Naive thymus-derived CD4-positive, alpha-beta T cell (primary cell): ENCODE results near the gene MGA. TPM values are rescaled to one million over a fixed set of nuclear protein-coding genes. Genes with fewer than 3 reads are reported as not detected.
"Not testable (repeated sequence)": the region's sequence is repeated elsewhere in the genome, so short reads cannot be mapped to it uniquely, and the experiment has no call there.

Experiments used
- ATAC-seq: fragments of 150-1000 bp; cut with Tn5 transposase; 2 replicates; pipeline ENCODE4 v1.10.0; 2021; ENCODE audit warnings: mild to moderate bottlenecking, moderate library complexity
- CTCF ChIA-PET: fragments of 350-600 bp; sonication (Branson Sonifier 250); formaldehyde crosslinking; loops from one replicate; lab custom pipeline; 2021; ENCODE audit warnings: antibody characterized with exemption; lab: Charles Lee
- POLR2A ChIA-PET: fragments of 350-600 bp; sonication (Branson Sonifier 250); formaldehyde crosslinking; loops from one replicate; lab custom pipeline; 2021; ENCODE audit warnings: antibody characterized with exemption, inconsistent platforms; lab: Charles Lee
- DNase-seq, 9 donors: peaks; one replicate each; pipeline versions ENCODE4 v3.0.0 to v3.0.0-alpha.2; 2020 to 2022; ENCODE audit warnings: mixed read lengths in 1 of 9
- H3K27ac ChIP-seq: one replicate; pipeline ENCODE4 v1.7.0; 2013; ENCODE audit warnings: mild to moderate bottlenecking, low read depth, low read length, moderate library complexity
- H3K27me3 ChIP-seq, 2 donors: one replicate each; pipeline ENCODE4 v1.7.0; 2013; ENCODE audit warnings: low read length in 2 of 2, mild to moderate bottlenecking in 2 of 2, moderate library complexity in 2 of 2; ENCODE audit not compliant: control insufficient read depth in 2 of 2, insufficient read depth in 2 of 2
- H3K36me3 ChIP-seq, 3 experiments: 1 replicate in 2 of 3; 2 replicates in 1 of 3; pipeline ENCODE4 v1.7.0; 2013; ENCODE audit warnings: low read length in 3 of 3, mild to moderate bottlenecking in 3 of 3, moderate library complexity in 1 of 3; ENCODE audit not compliant: insufficient read depth in 3 of 3, control insufficient read depth in 2 of 3
- H3K4me1 ChIP-seq, 2 donors: one replicate each; pipeline ENCODE4 v1.7.0; 2013; ENCODE audit warnings: low read length in 2 of 2, mild to moderate bottlenecking in 2 of 2, moderate library complexity in 1 of 2; ENCODE audit not compliant: control insufficient read depth in 2 of 2, insufficient read depth in 2 of 2
- H3K4me3 ChIP-seq: 2 replicates; pipeline ENCODE4 v1.7.0; 2013; ENCODE audit warnings: mild to moderate bottlenecking, low read length
- H3K9me3 ChIP-seq, 3 experiments: 1 replicate in 2 of 3; 2 replicates in 1 of 3; pipeline ENCODE4 v1.7.0; 2013; ENCODE audit warnings: low read length in 3 of 3; ENCODE audit not compliant: control insufficient read depth in 2 of 3
- H3K27ac Mint-ChIP-seq, 9 donors: one replicate each; pipeline ENCODE4 v1.8.0; 2020 to 2022; ENCODE audit warnings: mixed read lengths in 9 of 9, mild to moderate bottlenecking in 8 of 9, moderate library complexity in 5 of 9, inconsistent platforms in 2 of 9
- H3K27me3 Mint-ChIP-seq, 5 donors: one replicate each; pipeline ENCODE4 v1.8.0; 2021 to 2022; ENCODE audit warnings: mixed read lengths in 5 of 5, mild to moderate bottlenecking in 1 of 5
- H3K36me3 Mint-ChIP-seq, 5 donors: one replicate each; pipeline ENCODE4 v1.8.0; 2020 to 2022; ENCODE audit warnings: mixed read lengths in 5 of 5, mild to moderate bottlenecking in 3 of 5, inconsistent platforms in 1 of 5
- H3K4me1 Mint-ChIP-seq, 7 donors: one replicate each; pipeline ENCODE4 v1.8.0; 2020 to 2022; ENCODE audit warnings: mixed read lengths in 7 of 7, mild to moderate bottlenecking in 3 of 7, inconsistent platforms in 1 of 7
- H3K4me3 Mint-ChIP-seq, 10 donors: one replicate each; pipeline ENCODE4 v1.8.0; 2020 to 2022; ENCODE audit warnings: mild to moderate bottlenecking in 10 of 10, mixed read lengths in 10 of 10, moderate library complexity in 6 of 10, inconsistent platforms in 2 of 10
- H3K9me3 Mint-ChIP-seq, 11 donors: one replicate each; pipeline ENCODE4 v1.8.0; 2020 to 2022; ENCODE audit warnings: mixed read lengths in 11 of 11, mild to moderate bottlenecking in 4 of 11, inconsistent platforms in 1 of 11, moderate library complexity in 1 of 11
- intact Hi-C, 2 donors: fragments of 100-400 bp; cut with micrococcal nuclease; formaldehyde crosslinking; loops; one replicate each; pipeline ENCODE4 v1.15.1; 2023
- polyA plus RNA-seq, 2 donors: library from polyadenylated mRNA; unstranded; fragments of 300-500 nt; fragmentation: Illumina TruSeq; gene quantifications; one replicate each; pipeline ENCODE4 v1.2.3, GENCODE V29; 2021
- total RNA-seq, 6 experiments: library from RNA in 5 of 6; stranded (reverse) in 5 of 6; gene quantifications; 1 replicate in 5 of 6; 2 replicates in 1 of 6; pipeline ENCODE4 v1.2.3 and lab custom pipeline; 2021 to 2026

Gene MGA
- total and polyA plus RNA-seq, 7 experiments from 2014 or later: 12.7 to 73.8 (median 46.9) TPM

- Mint-ChIP-seq H3K4me1 (peaks cover 8 to 58% (median 52%) of the 10 kb centered on the region in 7 donors), H3K4me3 (no peak overlapping the region), H3K36me3 (peaks cover 8 to 42% (median 32%) of the 10 kb centered on the region in 5 donors)
These were observed 38.6 kb downstream of the MGA start for GRCh38 chr15:41698779-41699178.

GRCh38 chr15:41703120-41703519 lies 42.9 kb downstream of the MGA start:
- no peaks in the 10 kb centered on the region for H3K9me3 ChIP-seq
- no peak for DNase-seq
- intact Hi-C loops: no loop called here
- peaks cover 8 to 42% (median 32%) of the 10 kb centered on the region in 5 donors for H3K36me3 Mint-ChIP-seq
- peaks cover 0 to 33% (median 3%) of the 10 kb centered on the region in 3 experiments for H3K36me3 ChIP-seq
- ChIA-PET POLR2A (no interaction called here), CTCF (no interaction called here)
- H3K4me1 Mint-ChIP-seq: peaks cover 0 to 38% (median 29%) of the 10 kb centered on the region in 7 donors
- H3K4me3 Mint-ChIP-seq: no peak overlapping the region
- no peaks in the 10 kb centered on the region for H3K27me3 ChIP-seq
- H3K27ac ChIP-seq: no peak overlapping the region
- no peak overlapping the region for H3K27ac Mint-ChIP-seq
- H3K4me1 ChIP-seq: no peaks in the 10 kb centered on the region
- no peak overlapping the region for H3K4me3 ChIP-seq
- ATAC-seq: no peak
- H3K9me3 Mint-ChIP-seq: no peaks in the 10 kb centered on the region
- no peaks in the 10 kb centered on the region for H3K27me3 Mint-ChIP-seq

More at GRCh38 chr15:41698779-41699178, 38.6 kb downstream of the MGA start:
- no peaks in the 10 kb centered on the region for H3K27me3 ChIP-seq
- H3K4me3 ChIP-seq: no peak overlapping the region
- no peak overlapping the region for H3K27ac ChIP-seq
- intact Hi-C loops: loop anchor here (5.0 kb wide), 3 partner anchors 96 to 359 kb away; partner anchors contain the start of gene JMJD7 (in 1 of the 2)
- Mint-ChIP-seq H3K9me3 (no peaks in the 10 kb centered on the region), H3K27ac (peak overlapping the region in 1 of 9 donors; percentile 4), H3K27me3 (no peaks in the 10 kb centered on the region)
- ATAC-seq: no peak
- no peak for DNase-seq
- ChIA-PET POLR2A (interaction anchor here (0.7 kb wide), 1 partner anchor 273 kb away, joined by 3 read pairs; no protein-coding TSS in a partner anchor), CTCF (interaction anchor here (0.6 to 1.2 kb wide), 2 partner anchors 9 to 642 kb away, joined by 4 to 5 read pairs; no protein-coding TSS in a partner anchor)
- no peaks in the 10 kb centered on the region for H3K4me1 ChIP-seq
- H3K36me3 ChIP-seq: peaks cover 0 to 29% (median 9%) of the 10 kb centered on the region in 3 experiments
- no peaks in the 10 kb centered on the region for H3K9me3 ChIP-seq

GRCh38 chr15:41713047-41713446 lies 52.8 kb downstream of the MGA start:
- H3K4me1 ChIP-seq: no peaks in the 10 kb centered on the region
- H3K4me3 ChIP-seq: no peak overlapping the region
- H3K4me1 Mint-ChIP-seq: peaks cover 0 to 6% (median 3%) of the 10 kb centered on the region in 7 donors
- CTCF ChIA-PET: no interaction called here
- H3K27ac Mint-ChIP-seq: peak overlapping the region in 1 of 9 donors; percentile 84
- H3K27ac ChIP-seq: no peak overlapping the region
- no peaks in the 10 kb centered on the region for H3K9me3 ChIP-seq
- H3K27me3 Mint-ChIP-seq: no peaks in the 10 kb centered on the region
- ATAC-seq: no peak
- no peak for DNase-seq
- no peaks in the 10 kb centered on the region for H3K27me3 ChIP-seq
- peaks cover 0 to 65% (median 10%) of the 10 kb centered on the region in 3 experiments for H3K36me3 ChIP-seq
- POLR2A ChIA-PET: no interaction called here
- intact Hi-C loops: no loop called here
- peaks cover 12 to 48% (median 19%) of the 10 kb centered on the region in 5 donors for H3K36me3 Mint-ChIP-seq
- H3K9me3 Mint-ChIP-seq: no peaks in the 10 kb centered on the region
- no peak overlapping the region for H3K4me3 Mint-ChIP-seq

GRCh38 chr15:41714291-41714690 lies 54.1 kb downstream of the MGA start:
- intact Hi-C loops: no loop called here
- H3K4me3 ChIP-seq: no peak overlapping the region

GRCh38 chr15:41716864-41717263 lies 56.7 kb downstream of the MGA start:
- H3K4me1 Mint-ChIP-seq: peaks cover 0 to 10% (median 5%) of the 10 kb centered on the region in 7 donors

More at GRCh38 chr15:41714291-41714690, 54.1 kb downstream of the MGA start:
- no peak for DNase-seq
- Mint-ChIP-seq H3K9me3 (no peaks in the 10 kb centered on the region), H3K4me1 (peaks cover 0 to 10% (median 3%) of the 10 kb centered on the region in 7 donors), H3K4me3 (no peak overlapping the region), H3K27me3 (no peaks in the 10 kb centered on the region), H3K27ac (no peak overlapping the region), H3K36me3 (peaks cover 9 to 36% (median 23%) of the 10 kb centered on the region in 5 donors)
- no peak overlapping the region for H3K27ac ChIP-seq
- peaks cover 0 to 54% (median 10%) of the 10 kb centered on the region in 3 experiments for H3K36me3 ChIP-seq
- no peaks in the 10 kb centered on the region for H3K27me3 ChIP-seq
- no peak for ATAC-seq
- ChIA-PET POLR2A (no interaction called here), CTCF (no interaction called here)
- H3K9me3 ChIP-seq: no peaks in the 10 kb centered on the region
- no peaks in the 10 kb centered on the region for H3K4me1 ChIP-seq

GRCh38 chr15:41727143-41727542 lies 66.9 kb downstream of the MGA start:
- Mint-ChIP-seq H3K27ac (no peak overlapping the region), H3K27me3 (no peaks in the 10 kb centered on the region), H3K9me3 (no peaks in the 10 kb centered on the region), H3K4me3 (no peak overlapping the region), H3K4me1 (peaks cover 0 to 24% (median 7%) of the 10 kb centered on the region in 7 donors), H3K36me3 (peaks cover 0 to 15% (median 11%) of the 10 kb centered on the region in 5 donors)
- CTCF ChIA-PET: no interaction called here
- POLR2A ChIA-PET: no interaction called here
- intact Hi-C loops: no loop called here
- Histone ChIP-seq H3K9me3 (no peaks in the 10 kb centered on the region), H3K36me3 (peaks cover 0 to 17% (median 0%) of the 10 kb centered on the region in 3 experiments), H3K4me1 (no peaks in the 10 kb centered on the region), H3K27me3 (no peaks in the 10 kb centered on the region), H3K4me3 (no peak overlapping the region), H3K27ac (no peak overlapping the region)
- no peak for ATAC-seq
- DNase-seq: no peak

More at GRCh38 chr15:41716864-41717263, 56.7 kb downstream of the MGA start:
- Histone ChIP-seq H3K27ac (no peak overlapping the region), H3K36me3 (peaks cover 0 to 29% (median 5%) of the 10 kb centered on the region in 3 experiments), H3K27me3 (no peaks in the 10 kb centered on the region), H3K9me3 (no peaks in the 10 kb centered on the region), H3K4me3 (no peak overlapping the region), H3K4me1 (no peaks in the 10 kb centered on the region)
- ChIA-PET CTCF (no interaction called here), POLR2A (no interaction called here)
- intact Hi-C loops: no loop called here
- ATAC-seq: no peak
- no peaks in the 10 kb centered on the region for H3K9me3 Mint-ChIP-seq
- no peaks in the 10 kb centered on the region for H3K27me3 Mint-ChIP-seq
- peaks cover 6 to 25% (median 17%) of the 10 kb centered on the region in 5 donors for H3K36me3 Mint-ChIP-seq
- no peak overlapping the region for H3K27ac Mint-ChIP-seq
- H3K4me3 Mint-ChIP-seq: no peak overlapping the region
- DNase-seq: no peak

- Mint-ChIP-seq H3K36me3 (peaks cover 0 to 15% (median 14%) of the 10 kb centered on the region in 5 donors), H3K4me1 (peaks cover 0 to 14% (median 5%) of the 10 kb centered on the region in 7 donors)
- H3K4me3 ChIP-seq, H3K9me3 Mint-ChIP-seq, intact Hi-C loops, H3K27ac ChIP-seq, H3K4me1 ChIP-seq, H3K27ac Mint-ChIP-seq, H3K27me3 Mint-ChIP-seq, DNase-seq, H3K4me3 Mint-ChIP-seq, H3K27me3 ChIP-seq, ATAC-seq, POLR2A ChIA-PET, H3K9me3 ChIP-seq: not testable (repeated sequence)
- CTCF ChIA-PET: interaction anchor here (0.5 kb wide), 1 partner anchor 1451 kb away, joined by 3 read pairs; no protein-coding TSS in a partner anchor
- H3K36me3 ChIP-seq: peaks cover 0 to 26% (median under 1%) of the 10 kb centered on the region in 3 experiments
These were observed 67.9 kb downstream of the MGA start for GRCh38 chr15:41728061-41728460.
